Neural cell (in vitro differentiated cells): ENCODE measurements around the gene KIAA1210. TPM values are rescaled to one million over a fixed set of nuclear protein-coding genes. Genes with fewer than 3 reads are reported as not detected.

Experiments used
- H2AFZ ChIP-seq: fragments of 200-600, 300-800 bp; sonication (generic), shearing (Covaris generic); 2 replicates; pipeline ENCODE4 v1.6.0; 2014; ENCODE audit warnings: low read depth, mild to moderate bottlenecking, antibody characterized with exemption, low read length, moderate library complexity
- H3F3A ChIP-seq: fragments of 200-600 bp; shearing (Covaris generic); 2 replicates; pipeline ENCODE4 v1.6.1; 2016; ENCODE audit warnings: mild to moderate bottlenecking, moderate library complexity, mixed read lengths, antibody characterized with exemption, low read length; ENCODE audit not compliant: insufficient read depth, poor library complexity, severe bottlenecking
- H3K27ac ChIP-seq: fragments of 200-600, 300-800 bp; sonication (generic), shearing (Covaris generic); 2 replicates; pipeline ENCODE4 v1.5.1; 2014; ENCODE audit warnings: mild to moderate bottlenecking, low read length, moderate library complexity
- H3K27me3 ChIP-seq: fragments of 300-800, 200-600 bp; sonication (generic), shearing (Covaris generic); 2 replicates; pipeline ENCODE4 v1.6.0; 2014; ENCODE audit warnings: mild to moderate bottlenecking, low read depth, low read length, moderate library complexity; ENCODE audit not compliant: insufficient read depth
- H3K36me3 ChIP-seq: fragments of 300-800, 200-600 bp; sonication (generic), shearing (Covaris generic); 2 replicates; pipeline ENCODE4 v1.5.1; 2014; ENCODE audit warnings: mild to moderate bottlenecking, antibody characterized with exemption, low read length, moderate library complexity; ENCODE audit not compliant: insufficient read depth
- H3K4me2 ChIP-seq: fragments of 300-800, 200-600 bp; sonication (generic), shearing (Covaris generic); 2 replicates; pipeline ENCODE4 v1.6.0; 2014; ENCODE audit warnings: mild to moderate bottlenecking, low read length
- H3K4me3 ChIP-seq: fragments of 300-800, 200-600 bp; sonication (generic), shearing (Covaris generic); 2 replicates; pipeline ENCODE4 v1.5.1; 2014; ENCODE audit warnings: mild to moderate bottlenecking, low read length, moderate library complexity
- H3K79me2 ChIP-seq: fragments of 200-600 bp; shearing (Covaris generic); replicated peaks from 2 replicates; pipeline ENCODE4 v1.6.0; 2014; ENCODE audit warnings: mild to moderate bottlenecking, low read length, moderate library complexity; ENCODE audit not compliant: insufficient read depth
- H3K9ac ChIP-seq: fragments of 300-800, 200-600 bp; sonication (generic), shearing (Covaris generic); 2 replicates; pipeline ENCODE4 v1.6.1; 2016; ENCODE audit warnings: mild to moderate bottlenecking, low read length, mixed read lengths
- H3K9me2 ChIP-seq: fragments of 200-600 bp; shearing (Covaris generic); 2 replicates; pipeline ENCODE4 v1.6.1; 2016; ENCODE audit warnings: mild to moderate bottlenecking, low read length, mixed read lengths; ENCODE audit not compliant: insufficient read depth
- H3K9me3 ChIP-seq: fragments of 200-600, 300-800 bp; sonication (generic), shearing (Covaris generic); 2 replicates; pipeline ENCODE4 v1.6.1; 2016; ENCODE audit warnings: mild to moderate bottlenecking, mixed run types, low read length, moderate library complexity, mixed read lengths
- H4K20me1 ChIP-seq: fragments of 200-600 bp; shearing (Covaris generic); 2 replicates; pipeline ENCODE4 v1.6.1; 2016; ENCODE audit warnings: mild to moderate bottlenecking, mixed run types; ENCODE audit not compliant: insufficient read depth
- CTCF ChIP-seq: fragments of 450-650 bp; IDR thresholded peaks from 2 replicates; pipeline ENCODE4 v1.5.1; 2014; ENCODE audit warnings: antibody characterized with exemption, mild to moderate bottlenecking, moderate library complexity; ENCODE audit not compliant: poor library complexity, severe bottlenecking
- EP300 ChIP-seq: fragments of 450-650 bp; conservative IDR thresholded peaks from 2 replicates; pipeline ENCODE4 v1.6.1; 2014; ENCODE audit warnings: antibody characterized with exemption, mild to moderate bottlenecking, moderate library complexity; ENCODE audit not compliant: poor library complexity, severe bottlenecking
- EZH2 ChIP-seq: fragments of 200-600, 300-800 bp; shearing (Covaris generic), sonication (generic); IDR thresholded peaks from 2 replicates; pipeline ENCODE4 v1.6.1; 2014; ENCODE audit warnings: antibody characterized with exemption, low read length, borderline replicate concordance, mild to moderate bottlenecking; ENCODE audit not compliant: insufficient read depth, poor library complexity, severe bottlenecking
- MXI1 ChIP-seq: fragments of 450-650 bp; conservative IDR thresholded peaks from 2 replicates; pipeline ENCODE4 v1.6.1; 2014; ENCODE audit warnings: antibody characterized with exemption, mild to moderate bottlenecking; ENCODE audit not compliant: poor library complexity, severe bottlenecking
- POLR2AphosphoS5 ChIP-seq: IDR thresholded peaks from 2 replicates; pipeline ENCODE4 v1.6.1; 2012
- RAD21 ChIP-seq: fragments of 450-650 bp; conservative IDR thresholded peaks from 2 replicates; pipeline ENCODE4 v1.6.1; 2014; ENCODE audit warnings: antibody characterized with exemption, mild to moderate bottlenecking, moderate library complexity
- REST ChIP-seq: IDR thresholded peaks from 2 replicates; pipeline ENCODE4 v1.6.1; 2012; ENCODE audit warnings: borderline replicate concordance
- SMC3 ChIP-seq: fragments of 450-650 bp; conservative IDR thresholded peaks from 2 replicates; pipeline ENCODE4 v1.6.1; 2014; ENCODE audit warnings: antibody characterized with exemption, mild to moderate bottlenecking, moderate library complexity; ENCODE audit not compliant: poor library complexity
- TAF1 ChIP-seq: IDR thresholded peaks from 2 replicates; pipeline ENCODE4 v1.6.1; 2012; ENCODE audit warnings: low read depth
- polyA plus RNA-seq: library from polyadenylated mRNA; depleted of rRNA; stranded (reverse); fragments of >200 nt; gene quantifications from 2 replicates; pipeline ENCODE4 v1.2.3, GENCODE V29; 2014

The KIAA1210 gene
- polyA plus RNA-seq, 1 donor from 2014 or later: not detected

- Histone ChIP-seq H3K79me2 (no peaks in the 10 kb centered on the region), H3K9me2 (no peaks in the 10 kb centered on the region), H3K4me3 (no peak overlapping the region), H3K27ac (no peak overlapping the region), H3K9me3 (no peaks in the 10 kb centered on the region), H3K27me3 (no peaks in the 10 kb centered on the region), H3F3A (no peaks in the 10 kb centered on the region), H3K9ac (no peak overlapping the region), H4K20me1 (no peaks in the 10 kb centered on the region), H3K4me2 (no peak overlapping the region), H2AFZ (no peak overlapping the region), H3K36me3 (no peaks in the 10 kb centered on the region)
- TF ChIP-seq POLR2AphosphoS5: no peak
- TF ChIP-seq RAD21: no peak
- TF ChIP-seq EP300: no peak
- TF ChIP-seq EZH2: no peak
- TF ChIP-seq CTCF: no peak
- TF ChIP-seq MXI1: no peak
- TF ChIP-seq SMC3: no peak
- TF ChIP-seq TAF1: no peak
- no peak for TF ChIP-seq REST
Observed at GRCh38 chrX:119063428-119063827, 64.2 kb downstream of the KIAA1210 start.

GRCh38 chrX:119062750-119063374 lies 64.8 kb downstream of the KIAA1210 start:
- no peaks in the 10 kb centered on the region for H3K79me2 ChIP-seq
- no peak overlapping the region for H3K4me3 ChIP-seq
- TF ChIP-seq EP300: no peak
- no peak for TF ChIP-seq TAF1
- no peak for TF ChIP-seq RAD21
- TF ChIP-seq POLR2AphosphoS5: no peak
- TF ChIP-seq REST: no peak
- no peaks in the 10 kb centered on the region for H3K9me3 ChIP-seq
- no peaks in the 10 kb centered on the region for H3K27me3 ChIP-seq
- H3K36me3 ChIP-seq: no peaks in the 10 kb centered on the region
- no peaks in the 10 kb centered on the region for H4K20me1 ChIP-seq
- no peak overlapping the region for H3K4me2 ChIP-seq
- no peak overlapping the region for H2AFZ ChIP-seq
- no peak overlapping the region for H3K27ac ChIP-seq
- H3F3A ChIP-seq: no peaks in the 10 kb centered on the region
- H3K9me2 ChIP-seq: no peaks in the 10 kb centered on the region
- H3K9ac ChIP-seq: no peak overlapping the region
